GM19035 (cell line): ENCODE data around the gene LARGE1.

ENCODE experiments used
- ATAC-seq: cut with Tn5 transposase; IDR thresholded peaks from one replicate; pipeline ENCODE4 v1.9.1; 2021; ENCODE audit not compliant: unreplicated experiment

LARGE1 gene

DNA sequence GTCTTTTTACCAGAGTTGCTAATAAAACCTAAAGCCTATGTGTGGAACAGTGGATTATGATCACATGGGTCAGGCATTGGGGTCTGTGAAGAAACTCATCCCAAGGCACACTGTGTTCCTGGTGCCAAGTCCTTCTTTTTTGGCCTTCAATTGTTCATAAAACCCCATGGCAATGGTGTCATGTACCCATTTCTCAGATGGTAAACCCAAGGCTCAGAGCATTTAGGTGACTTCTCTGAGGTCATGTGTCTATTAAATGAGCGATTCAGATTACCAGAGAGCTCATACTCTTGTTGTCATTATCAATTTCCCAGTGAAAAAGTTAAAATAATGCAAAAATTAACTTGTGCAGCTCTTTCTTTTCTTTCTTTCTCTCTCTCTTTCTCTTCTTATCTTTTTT lies 589.3 kb downstream of the LARGE1 start:
- no peak for ATAC-seq

DNA sequence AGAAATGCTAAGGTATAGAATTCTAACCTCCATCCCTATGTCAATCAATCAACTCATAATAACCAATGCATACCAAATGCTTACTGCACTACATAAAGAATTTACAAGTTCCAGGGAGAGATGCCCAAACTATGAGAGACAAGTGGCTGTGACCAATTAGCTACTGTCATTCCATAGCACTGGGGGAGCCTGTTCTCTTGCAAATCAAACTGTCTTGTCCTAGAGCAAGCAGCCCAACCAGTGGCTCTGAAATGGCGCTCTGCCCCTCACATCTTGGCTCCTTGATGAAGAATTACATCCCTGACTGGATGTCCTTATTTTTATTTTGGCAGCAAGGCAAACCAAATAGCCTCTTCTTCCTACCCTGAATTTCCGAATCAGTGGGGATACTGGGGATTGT lies 589.7 kb downstream of the LARGE1 start:
- ATAC-seq, result no peak

DNA sequence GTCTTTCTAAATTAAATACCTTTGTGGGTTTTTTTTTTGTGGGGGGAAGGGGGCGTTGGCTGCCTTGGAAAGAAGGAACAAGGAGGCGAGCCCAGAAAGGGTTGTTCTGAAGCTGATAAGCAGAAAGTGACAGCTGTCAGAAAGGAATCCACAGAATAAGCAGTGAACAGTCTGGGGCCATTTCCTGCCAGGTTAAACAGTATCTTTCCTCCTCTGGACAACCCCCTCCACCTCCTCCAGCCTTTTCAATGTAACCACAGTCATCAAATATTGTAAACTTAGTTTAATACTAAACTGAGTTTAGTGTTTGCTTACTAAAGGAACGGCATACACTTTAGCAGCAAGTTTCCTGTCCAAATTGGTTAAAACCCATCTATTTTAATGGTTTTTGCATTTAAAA lies 590.9 kb downstream of the LARGE1 start:
- no peak for ATAC-seq

DNA sequence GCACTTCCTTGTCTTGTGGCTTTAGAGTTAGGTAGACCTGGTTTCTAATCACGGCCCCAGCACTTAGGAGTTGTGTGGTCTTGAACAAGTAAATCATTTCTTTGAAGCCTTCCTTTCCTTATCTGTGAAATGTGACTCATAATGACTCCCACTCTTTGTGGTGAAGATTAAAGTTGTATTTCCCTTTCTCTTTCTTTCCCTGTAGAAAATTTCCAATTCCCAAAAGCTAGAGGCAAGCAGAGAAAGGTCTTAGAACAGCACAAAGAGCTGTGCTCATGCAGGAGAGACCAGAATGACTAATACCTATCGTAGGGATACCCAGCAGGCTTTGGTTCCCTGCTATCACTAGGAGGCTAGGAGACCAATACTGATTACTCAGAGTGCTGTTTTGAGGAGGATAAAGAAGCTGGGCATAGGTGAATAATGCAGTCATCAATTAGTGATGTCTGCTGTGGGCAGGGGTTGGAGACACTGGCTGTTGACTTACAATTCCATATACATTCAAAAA lies 591.4 kb downstream of the LARGE1 start:
- no peak for ATAC-seq

DNA sequence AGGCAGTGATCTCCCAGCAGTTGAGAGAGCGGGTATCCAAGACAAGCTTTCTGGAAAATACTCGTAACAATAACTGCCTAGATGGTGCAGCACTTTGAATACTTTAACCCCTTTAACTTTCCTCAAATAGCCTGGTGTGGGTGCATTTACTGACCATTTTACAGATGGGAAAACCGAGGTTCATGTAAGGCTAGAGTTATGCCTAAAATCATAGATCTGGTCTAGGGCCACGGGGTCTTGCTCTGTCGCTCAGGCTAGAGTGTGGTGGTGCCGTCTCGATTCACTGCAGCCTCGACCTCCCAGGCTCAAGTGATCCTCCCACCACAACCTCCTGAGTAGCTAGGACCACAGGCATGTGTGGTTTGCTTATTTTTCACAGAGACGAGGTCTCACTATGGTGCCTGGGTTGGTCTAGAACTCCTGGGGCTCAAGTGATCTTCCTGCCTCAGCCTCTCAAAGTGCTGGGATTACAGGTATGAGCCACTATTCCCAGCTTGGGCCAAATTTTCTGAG lies 592.9 kb downstream of the LARGE1 start:
- ATAC-seq, result no peak

DNA sequence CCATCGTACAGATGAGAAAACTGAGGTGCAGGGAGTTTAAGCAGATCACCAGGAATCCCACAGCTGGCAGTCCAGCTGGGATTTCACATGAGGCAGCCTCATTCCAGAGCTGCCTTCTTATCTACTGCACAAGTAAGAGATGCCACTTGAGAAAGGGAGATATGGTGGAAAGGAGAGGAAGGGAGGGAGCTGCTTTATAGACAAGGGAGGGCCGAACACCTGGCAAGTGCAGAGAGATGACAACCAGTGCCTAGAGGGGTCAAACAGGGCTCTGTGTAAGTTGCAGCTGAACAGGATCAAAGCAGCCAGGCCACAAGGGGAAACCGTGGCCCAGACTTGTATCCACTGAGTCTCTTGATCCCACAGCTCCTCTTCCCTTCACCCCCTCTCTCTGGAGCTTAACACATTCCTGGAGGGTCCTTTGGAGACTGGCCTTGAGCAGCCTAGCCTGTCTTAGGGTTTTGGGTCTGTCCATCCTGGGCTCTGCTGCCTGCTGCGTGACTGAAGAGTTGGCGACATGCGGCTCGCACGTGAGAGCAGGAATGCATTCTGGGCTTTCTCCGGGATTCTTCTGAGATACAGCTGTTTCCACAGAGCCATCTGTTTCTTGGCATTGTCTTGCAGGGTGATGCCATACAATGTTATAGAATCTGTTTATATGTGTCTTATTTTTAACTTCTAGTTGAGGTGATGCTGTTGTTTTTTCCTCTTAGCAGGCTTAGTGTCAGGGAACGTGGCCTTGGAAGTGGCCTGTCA lies 593.6 kb downstream of the LARGE1 start:
- ATAC-seq, result no peak

DNA sequence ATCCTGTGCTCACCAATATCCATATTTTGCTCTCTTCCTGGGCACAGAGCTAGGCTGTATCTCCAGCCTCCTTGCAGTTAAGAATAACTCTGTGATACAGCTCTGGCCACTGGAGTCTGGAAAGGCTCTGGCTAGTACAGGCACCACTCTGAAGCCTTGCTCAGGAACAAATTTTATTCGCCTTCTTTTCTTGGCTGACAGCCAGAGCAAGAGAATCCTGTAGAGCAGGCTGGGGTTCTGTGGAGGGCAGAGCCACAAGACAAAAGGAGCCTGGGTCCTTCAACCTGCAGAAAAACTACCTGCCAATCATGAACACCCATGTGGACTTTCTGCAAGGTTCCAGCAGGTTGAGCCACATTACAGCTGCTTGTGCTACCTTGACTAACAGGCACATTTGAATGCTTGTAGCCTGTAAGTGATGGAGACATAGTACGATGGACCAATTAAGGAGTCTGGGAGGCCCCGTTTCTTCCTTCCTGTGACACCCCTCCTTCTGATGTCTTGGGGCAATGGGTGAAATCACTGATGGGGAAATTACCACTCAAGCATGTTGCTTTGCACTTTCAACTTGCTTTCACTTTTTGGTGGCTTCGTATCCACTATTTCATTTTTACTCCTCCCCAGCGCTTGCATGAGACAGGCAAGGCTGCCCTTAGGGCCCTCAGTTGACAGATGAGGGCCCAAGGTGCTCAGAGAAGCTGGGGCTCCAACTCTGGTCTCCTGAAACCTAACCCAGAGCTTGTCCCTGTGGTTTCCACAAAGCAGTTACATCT lies 594.9 kb downstream of the LARGE1 start:
- no peak for ATAC-seq

DNA sequence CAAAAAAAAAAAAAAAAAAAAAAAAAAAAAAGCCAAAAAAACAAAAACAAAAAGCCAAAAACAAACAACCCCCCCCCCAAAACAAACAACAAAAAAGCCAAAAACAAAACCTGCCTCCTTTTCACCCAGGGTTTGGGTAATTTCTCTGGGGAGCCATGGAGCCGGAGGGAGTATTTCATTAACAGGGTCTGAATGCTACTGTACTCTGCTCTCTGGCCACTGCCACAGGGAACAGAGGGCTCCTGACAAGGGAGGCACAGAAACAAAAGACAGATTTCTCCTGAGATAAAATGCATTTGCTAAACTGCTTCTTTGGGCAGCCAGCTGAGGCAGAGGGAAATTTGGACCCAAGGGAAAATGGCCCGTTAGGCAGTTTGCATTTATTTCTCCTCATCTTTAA lies 596.0 kb downstream of the LARGE1 start:
- ATAC-seq, result no peak

DNA sequence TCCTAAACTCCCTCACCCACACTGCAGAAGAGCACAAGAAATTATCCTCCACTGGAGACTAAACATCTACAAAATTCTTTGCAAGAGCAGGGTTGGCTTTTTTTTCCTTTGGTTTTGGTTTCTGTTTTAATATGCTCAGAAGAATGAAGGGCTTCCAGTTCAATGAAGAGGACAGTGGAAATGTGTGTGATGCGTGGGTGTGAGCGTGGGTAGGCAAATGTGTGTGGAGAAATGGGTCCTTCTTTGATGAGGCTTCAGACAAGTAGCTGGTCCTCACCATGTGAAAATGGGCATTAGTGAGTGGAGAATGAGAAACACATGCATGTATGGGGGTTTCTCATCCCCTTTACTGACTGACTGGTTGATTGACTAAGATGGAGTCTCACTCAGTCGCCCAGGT lies 598.8 kb downstream of the LARGE1 start:
- ATAC-seq, result no peak

DNA sequence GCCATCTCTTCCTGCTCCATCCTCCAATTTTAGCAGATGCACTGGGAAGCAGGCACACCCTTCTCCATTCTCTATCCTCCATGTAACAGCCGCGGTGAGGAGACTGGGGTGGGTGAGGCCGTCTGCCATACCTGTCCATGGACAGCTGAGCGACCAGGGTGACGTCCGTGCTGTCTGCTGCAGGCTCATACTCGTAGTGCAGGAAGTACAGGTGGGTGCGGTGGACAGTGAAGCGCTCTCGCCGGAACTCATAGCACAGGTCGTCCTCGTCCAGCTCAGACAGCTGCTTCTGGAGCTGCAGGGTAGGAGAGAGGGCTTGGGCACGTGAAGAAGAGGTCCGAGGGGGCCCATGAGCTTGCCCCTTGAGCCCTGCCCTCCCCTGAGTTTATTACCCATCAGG lies 604.3 kb downstream of the LARGE1 start:
- no peak for ATAC-seq

DNA sequence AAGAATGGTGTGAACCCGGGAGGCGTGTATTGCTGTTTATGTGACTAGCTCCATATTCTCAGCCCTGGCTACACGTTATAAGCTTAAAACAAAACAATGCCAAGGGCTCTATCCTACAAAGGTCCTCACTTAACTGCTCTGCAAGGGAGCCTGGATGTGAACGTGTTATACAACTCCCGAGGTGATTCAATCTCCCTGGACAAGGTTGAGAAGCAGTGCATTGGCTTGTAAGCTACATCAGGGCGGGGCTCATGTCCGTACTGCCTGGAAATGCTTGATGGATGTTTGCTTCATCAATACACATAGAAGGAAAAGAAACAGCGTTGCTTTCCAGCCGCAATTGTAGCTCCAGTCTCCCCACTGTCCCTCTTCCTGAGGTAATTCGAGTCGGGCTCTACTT lies 605.2 kb downstream of the LARGE1 start:
- no peak for ATAC-seq

DNA sequence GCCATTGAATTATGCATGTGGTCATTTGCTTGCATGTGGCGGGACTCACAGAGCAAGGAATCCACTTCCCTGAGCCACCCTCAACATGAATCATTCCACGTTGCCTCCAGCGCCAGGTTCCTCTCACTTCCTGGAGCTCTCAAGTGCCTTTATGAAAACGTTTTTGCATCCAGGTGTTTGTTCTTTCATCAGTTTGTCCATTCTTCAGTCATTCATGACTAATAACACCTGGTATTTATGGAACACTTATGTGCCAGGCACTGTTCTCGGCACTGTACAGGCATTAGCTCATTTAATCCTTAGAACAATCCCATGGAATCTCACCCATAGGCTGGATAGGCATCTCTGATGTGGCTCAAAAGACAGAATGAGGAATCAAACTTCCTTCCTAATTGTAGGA lies 606.0 kb downstream of the LARGE1 start:
- no peak for ATAC-seq

DNA sequence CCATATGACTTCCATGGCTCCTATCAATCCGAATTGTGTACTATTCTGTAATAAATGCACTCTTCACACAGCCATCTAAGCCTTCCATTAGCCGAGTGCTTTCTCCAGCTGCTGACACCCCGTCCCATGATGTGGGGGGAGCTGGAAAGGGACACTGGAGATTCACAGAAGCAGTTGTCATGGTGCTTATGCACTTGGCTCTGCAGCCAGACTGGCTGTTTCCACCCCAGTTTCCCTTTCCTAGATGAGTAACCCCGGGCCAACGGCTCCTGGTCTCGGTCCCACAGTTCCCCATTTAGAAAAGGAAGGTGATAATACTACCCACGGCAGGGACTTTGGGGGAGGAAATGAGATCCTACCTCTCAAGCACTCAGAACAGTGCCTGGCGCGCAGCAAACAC lies 617.2 kb downstream of the LARGE1 start:
- ATAC-seq, result no peak

DNA sequence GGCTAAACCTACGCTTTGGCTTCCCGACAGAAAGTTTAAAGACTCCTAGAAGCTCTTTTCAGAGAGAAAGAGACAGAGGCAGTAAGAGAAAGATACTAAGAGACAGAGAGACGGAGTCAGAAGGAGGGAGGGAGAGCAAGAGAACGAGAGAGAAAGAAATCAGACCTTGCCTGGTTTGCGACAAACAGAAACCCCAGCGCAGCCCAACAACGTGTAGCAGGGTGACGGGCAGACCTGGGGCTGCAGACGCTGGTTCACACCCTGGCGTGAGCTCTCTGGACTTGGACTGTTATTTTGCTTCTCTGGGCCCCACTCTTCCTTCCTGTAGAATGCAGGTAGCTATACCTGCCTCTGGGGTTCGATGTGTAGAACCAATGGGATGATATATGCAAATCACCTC lies 617.7 kb downstream of the LARGE1 start:
- no peak for ATAC-seq

DNA sequence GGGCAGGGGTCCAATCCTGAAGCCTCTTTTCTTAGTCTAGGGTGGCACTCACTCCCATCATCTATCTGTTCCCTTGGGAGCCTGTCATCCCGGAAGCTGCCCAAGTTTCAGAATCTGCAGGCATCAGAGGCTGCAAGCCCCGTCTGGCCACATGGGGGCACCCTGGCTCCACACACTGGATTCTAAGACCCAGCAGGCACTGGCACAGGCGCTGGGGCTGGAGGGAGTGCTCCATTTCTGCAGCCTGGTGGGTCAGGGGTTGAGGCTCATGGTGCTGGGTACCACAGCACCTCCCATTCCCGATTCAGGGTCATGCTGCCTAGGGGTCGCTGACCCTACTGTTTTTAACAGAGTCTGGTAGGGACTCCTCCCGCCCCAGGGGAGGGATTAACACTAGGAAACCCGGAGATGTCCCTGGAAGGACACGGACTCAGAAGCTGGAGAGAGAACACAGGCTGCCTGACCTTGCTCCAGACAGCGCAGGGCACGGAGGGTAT lies 618.2 kb downstream of the LARGE1 start:
- peak; percentile 38 for ATAC-seq

DNA sequence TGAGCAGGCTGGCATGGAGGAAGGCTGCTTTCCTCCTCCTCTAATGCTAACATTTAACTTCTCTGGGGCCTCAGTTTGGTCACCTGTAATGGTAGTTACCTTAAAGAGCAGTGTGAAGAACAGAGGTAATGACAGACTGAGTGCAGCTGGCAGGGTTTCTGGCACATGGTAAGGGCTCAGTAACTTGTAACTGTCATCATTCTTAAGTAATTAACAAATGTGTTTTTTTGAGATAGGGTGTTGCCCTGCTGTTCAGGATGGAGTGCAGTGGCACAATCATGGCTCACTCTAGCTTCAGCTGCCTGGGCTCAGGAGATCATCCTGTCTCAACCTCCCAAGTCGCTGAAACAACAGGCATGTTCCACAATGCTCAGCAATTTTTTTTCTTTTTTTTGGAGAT lies 620.1 kb downstream of the LARGE1 start:
- ATAC-seq, result no peak

DNA sequence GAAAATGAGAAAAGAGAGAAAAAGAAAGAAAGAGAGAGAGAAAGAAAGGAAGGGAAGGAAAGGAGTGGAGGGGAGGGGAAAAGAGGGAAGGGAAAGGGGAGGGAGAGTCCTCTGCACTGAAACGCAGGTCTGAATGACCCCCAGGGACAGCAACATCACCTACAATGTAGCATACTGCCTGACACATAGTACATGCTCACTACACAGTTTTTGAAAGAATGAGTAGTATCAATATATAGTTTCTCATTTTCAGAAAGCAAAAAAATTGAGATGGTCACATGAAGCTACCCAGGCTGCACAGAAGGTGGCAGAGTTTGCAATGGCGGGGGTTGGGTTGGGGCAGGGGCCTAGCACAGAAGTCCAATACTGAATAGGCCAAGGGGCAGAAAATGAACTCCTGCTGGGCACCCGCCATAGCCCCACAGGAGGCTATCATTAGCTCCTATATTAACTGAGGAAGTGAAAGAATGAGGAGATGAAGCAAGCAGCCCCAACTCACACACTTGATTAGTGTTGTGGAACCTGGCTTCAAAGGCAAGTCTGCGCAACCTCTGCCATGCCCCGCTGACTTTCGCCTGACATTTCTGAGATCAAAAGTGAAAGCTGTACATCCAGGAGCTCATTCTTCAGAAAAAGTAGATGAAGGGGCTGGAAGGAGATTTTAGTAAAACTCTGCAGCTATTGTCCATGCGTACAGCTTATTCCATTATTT lies 620.9 kb downstream of the LARGE1 start:
- ATAC-seq, result peak; percentile 89

DNA sequence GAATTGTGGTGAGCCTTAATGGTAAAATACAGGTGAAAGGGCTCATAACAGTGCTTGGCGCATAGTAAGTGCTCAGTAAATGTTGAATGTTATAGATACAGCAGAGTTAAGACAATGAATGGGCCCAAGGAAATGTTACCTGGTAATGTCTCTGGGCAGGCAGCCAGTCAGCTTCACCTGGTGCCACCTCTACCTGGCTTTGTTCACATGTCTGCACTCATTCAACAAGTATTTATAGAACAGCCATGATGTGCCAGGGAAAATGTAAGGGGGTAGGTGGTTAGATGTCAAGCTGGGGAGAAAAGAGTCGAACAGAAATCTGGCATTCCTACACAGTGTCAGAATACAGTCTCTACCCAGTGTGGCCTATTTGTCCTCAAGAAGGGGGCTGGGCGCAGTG lies 623.3 kb downstream of the LARGE1 start:
- no peak for ATAC-seq

DNA sequence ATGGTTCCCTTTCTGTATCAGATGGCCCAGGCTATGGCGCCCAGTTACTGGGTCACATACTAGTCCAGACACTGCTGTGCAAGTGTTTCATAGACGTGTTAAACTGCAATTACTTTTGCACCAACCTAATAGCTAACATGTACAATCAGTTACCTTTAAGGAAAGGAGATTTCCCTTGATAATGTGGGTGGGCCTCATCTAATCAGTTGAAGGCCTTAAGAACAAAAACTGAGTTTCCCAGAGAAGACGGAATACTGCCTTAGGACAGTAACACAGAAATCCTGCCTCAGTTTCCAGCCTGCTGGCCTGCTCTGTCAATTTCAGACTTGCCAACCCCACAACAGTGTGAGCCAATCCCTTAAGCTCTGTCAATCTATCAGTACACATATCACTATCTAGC lies 632.2 kb downstream of the LARGE1 start:
- ATAC-seq, result no peak

DNA sequence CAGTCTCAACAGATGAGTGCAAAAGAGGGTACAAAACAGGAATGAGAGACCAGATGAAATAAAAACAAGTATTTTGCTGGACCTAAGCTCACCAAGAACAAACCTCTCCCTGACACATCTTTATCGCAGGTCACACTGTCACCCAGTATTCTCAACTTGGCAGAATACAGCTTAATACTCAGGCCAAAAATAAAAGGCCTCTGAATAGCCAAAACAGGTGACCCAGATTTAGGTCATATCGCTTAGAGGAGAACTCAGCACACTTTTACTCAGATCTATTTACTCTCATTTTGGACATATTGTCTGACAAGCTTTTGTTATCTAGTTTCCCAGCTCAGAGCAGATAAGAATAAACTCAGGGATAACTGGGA lies 645.2 kb downstream of the LARGE1 start:
- no peak for ATAC-seq
